Stimulated activated CD4-positive, alpha-beta T cell treated with anti-CD3 and anti-CD28 coated beads, Interleukin-4, amount 100 ng/mL, for 1 hour (primary cell): Measurements from ENCODE around the gene RPS6KA2.
A peak's percentile ranks its signal among the peaks of the same experiment; 100 is the strongest.

Experiments used
- DNase-seq: peaks from one replicate; pipeline ENCODE4 v3.0.0-alpha.2; 2020

Gene RPS6KA2

DNA sequence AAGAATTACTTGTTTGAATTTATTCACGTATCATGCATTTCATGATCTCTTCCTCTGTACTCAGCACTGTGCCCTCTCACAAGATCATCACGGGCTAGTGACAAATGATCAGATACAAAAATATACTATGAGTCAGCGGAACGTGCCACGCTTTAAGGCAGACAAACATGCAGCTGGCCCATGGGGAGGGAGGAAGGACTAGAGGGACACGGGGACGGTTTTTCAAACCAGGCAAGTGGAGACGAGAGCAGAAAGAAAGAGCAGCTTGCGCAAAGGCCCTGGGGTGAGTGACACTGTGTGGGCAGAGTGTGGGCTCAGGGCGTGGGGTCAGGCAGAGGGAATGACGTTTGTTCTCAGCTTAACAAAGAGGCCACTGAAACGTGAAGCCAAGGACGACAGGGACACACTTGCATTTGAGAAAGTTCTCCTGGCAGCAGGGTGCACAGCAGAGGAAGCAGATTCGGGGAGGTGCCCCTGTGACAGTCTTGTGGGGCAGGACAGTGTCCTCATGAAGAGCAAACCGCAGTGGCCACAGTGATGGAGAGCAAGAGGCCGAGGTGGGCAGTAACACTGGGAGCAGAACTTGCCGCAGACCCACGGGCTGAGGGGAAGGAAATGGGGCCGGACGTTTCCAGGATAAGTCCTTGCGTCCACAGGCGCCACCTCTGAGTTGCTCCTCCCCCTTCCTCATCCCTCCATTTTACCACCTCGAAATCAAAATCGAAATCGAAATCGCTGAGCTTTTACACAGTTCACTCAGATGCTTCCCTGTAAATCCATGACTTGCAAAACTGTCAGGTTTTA lies 6.9 kb upstream of the RPS6KA2 start:
- no peak for DNase-seq

DNA sequence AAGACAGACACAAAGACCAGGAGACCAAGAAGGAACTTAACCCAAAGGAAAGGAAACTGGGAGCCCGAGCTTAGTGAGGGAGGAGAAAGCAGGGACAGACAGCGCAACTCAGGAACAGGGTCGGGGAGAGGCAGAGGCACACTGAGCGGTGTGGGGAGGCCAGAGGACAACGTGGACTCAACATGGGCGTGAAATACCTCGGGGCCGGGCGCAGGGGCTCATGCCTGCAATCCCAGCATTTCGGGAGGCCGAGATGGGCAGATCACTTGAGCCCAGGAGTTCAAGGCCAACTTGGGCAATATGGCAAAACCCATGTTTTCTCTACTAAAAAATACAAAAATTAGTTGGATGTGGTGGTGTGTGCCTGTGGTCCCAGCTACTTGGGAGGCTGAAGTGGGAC lies 5.7 kb upstream of the RPS6KA2 start:
- DNase-seq: no peak

DNA sequence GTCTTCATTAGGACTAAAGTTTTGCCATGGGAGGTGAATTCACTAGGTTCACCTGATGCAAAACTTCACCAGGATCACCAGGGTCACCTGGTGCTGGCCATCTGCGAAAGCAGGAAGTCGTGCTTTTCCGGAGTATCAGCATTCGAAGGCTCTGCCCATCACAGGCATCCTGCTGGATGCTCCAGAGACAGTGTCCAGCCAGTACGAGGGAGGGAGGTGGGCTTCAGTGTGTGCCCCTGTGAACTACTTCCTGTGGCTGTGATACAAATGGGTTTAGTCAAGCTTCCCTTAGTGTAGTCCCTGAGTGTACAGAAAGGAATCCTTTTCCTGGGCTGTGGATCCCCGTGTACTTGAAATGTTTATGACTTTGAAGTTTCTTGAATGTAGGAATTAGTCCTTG lies 3.4 kb upstream of the RPS6KA2 start:
- DNase-seq: no peak

DNA sequence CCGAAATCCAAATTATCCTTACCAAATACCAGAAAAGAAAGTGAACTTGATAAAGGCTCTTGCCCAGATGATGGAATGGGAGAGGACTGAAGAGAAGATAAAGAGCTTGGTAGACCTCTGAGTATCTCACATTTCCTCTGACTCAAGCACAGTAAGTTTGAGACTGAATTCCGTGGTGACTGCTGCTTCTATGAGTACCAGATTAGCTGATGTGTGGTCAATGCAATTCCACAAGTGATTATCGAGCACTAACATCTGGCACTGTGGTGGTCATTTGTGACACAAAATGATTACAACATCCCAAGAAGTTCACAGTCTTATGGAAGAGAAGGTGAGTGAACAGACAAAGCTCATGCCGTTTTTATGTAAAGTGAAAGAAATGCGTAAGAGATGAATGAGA lies 2.6 kb upstream of the RPS6KA2 start:
- no peak for DNase-seq

DNA sequence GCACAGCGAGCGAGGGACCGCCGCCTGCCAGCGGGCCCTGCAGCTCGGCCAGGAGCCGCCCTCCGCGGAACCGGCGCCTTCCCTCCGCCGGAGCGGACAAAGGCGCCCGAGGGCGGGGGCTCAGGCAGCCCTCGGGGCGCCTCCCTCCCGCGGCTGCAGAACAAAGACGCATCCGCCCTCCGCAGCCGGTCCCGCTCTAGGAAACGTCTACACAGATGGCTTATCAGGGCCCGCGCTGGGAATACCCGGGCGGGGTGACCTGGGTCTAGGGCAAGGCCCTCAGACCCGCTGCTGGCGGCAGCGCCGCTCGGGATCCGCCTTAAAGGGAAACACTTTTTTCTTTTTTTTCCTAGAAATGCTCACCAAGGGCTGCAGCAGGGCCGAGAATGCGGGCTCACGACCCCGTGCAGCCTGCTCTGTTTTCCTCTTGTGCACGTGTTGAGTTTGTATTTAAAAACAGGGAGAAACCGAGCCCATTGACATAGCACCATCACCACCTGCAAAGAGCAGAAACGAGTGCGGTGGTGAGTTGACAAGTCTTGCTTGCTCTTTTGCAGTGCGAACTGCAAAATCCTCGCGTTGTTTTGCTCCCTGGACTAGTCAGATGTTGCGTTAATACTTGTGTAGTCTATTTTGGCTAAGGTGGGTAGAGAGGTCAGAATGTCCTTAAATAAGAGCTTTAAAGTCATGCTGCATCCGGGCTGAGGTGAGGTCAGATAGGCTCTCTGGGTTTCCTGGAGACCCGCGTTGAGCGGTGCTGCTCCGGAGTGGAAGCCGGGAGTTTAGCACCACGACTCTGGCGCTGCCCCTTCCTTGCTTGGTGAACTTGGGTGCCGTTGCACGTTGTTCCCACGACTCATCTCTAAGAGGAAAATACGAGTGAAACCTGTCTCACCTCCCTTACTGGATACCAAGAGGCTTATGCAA lies 1.1 kb upstream of the RPS6KA2 start:
- peak; percentile 56 for DNase-seq

DNA sequence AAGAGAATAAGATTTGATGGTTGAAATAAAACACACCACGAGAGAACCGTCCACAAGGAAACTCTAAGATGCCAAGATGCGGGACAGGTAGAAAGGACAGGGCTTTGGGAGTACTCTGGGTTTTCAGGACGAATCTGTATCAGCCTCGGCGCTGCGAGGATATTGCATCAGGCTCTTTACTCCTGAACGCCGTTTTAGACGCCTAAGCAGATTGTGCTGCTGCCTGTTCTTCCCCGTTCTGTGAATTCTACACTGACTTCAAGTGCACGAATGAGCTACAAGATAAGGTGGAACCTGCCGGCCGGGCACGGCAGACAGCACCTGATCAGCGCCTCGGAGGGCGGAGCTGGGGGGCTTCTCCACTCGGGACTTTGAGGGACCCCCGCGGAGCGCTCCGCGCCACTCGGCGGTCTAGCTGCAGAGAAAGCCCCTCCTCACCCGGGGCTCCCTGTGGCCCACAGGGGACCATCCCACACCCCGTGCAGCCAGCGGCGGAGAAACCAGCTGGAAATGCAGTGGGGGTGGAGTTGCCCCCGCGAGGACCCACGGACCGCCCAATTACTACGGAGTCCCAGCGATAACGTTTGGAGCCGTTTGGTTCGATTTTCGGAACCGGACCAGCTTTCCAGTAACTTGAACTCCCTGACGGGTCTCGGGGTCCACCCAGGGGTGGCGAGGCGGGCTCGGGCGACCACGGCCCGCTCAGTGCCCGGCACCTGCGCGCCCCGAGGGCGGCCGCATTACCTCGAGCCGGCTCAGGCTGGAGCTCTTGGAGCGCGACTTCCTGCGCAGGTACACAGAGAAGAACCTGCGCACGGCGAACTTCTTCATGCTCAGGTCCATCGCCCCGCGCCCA lies 646 bp downstream of the RPS6KA2 start:
- DNase-seq: peak; percentile 22

DNA sequence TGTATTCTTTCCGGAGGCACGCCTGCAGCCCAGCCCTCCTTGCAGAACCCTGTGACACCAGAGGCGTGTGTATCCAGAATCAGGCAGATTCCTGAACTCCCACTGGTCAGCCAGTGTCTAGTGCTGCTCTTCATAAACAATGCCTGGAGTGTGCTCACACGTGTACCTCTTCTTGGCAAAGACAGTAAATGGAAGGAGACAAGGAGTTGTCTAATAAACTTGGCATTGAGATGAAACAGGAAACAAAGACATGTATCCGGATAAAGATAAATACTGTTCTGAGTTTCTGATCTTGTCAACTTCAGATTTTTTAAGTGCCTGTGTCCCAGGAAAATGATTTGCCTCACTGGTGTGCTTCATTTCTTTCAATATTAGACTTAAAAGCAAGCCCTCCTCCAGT lies 1.7 kb downstream of the RPS6KA2 start:
- no peak for DNase-seq

DNA sequence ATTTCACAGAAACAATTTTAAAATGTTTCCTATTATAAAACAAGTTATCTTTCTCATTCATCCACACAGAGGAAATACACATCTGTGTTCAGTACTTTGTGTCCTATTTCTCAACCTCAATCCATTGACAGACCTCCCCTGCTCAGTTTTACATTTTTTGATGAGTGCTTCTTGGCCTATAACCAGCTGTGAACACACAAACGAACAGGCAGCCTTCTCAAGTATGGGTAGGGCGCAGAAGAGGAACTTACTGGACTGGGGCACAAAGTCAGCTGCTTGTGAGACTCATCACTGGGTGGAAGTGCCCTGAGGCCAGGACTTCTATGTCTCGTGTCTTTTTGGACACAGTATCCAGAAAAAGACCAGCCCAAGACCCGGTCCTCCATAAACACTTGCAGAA lies 2.8 kb downstream of the RPS6KA2 start:
- no peak for DNase-seq

DNA sequence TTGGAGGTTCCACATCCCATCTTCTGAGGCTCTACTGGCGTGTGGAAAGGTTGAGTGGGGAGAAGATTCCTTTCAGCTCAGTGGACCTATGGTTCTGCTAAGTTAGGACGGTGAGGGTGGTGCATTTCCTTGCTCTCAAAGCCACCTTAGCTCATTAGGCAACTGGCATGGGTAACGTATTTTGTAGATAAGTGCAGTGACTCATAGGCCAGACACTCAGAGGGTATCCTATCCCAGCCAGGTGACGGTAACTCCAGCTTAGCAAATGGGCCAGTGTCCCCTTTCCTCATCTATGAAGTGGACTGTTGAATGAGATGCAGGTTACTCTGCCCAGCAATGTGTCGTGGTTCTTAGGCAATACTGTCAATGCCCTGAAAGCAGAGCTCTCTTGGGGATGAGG lies 3.7 kb downstream of the RPS6KA2 start:
- DNase-seq: no peak

DNA sequence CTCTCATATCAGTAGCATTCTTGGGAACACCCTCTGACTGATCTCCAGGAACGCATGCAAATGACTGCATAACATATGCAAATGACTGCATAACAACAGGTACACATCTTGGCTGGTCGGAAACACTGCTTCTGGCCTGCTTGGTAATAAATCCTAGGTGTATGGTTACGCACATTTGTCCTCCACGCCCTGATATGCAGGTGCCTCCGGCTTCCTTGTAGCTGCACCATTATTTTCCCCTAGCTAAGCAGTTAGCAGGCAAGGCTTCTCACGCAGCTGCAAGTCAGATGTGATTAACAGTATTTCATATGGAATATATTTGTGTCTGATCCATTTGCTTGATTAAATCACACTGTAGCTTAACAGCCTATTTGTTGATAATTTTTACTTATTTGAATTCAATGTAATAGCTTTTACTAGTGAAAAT lies 5.9 kb downstream of the RPS6KA2 start:
- DNase-seq: no peak

DNA sequence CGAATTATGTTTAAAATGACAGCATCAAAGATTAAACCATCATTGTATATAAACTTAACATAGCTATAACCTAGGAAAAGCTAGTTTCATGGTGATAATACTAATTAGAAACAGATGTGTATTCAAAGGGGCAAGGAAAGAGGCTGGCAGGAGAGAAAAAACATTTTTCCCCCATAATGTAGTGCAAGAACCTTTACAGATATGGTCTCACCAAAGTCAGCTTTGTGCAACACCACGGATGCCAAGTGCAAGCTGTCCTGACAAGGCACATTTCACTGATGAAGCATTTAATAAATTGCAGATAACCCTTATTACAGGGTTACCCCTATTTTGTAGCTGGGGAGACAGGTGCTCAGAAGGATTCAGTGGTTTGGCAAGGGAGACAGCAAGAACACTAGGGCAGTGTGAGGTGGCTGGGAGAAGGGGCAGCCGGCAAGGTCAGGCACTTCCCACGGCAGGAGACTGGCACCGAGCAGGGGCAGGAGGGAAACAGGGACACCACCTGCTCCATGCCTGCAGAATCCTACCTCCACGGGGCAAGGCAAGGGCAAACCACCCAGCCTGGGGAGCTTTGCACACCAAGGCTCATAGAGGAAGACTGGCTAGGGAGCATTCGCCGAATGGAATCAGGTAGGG lies 6.5 kb downstream of the RPS6KA2 start:
- DNase-seq: no peak

DNA sequence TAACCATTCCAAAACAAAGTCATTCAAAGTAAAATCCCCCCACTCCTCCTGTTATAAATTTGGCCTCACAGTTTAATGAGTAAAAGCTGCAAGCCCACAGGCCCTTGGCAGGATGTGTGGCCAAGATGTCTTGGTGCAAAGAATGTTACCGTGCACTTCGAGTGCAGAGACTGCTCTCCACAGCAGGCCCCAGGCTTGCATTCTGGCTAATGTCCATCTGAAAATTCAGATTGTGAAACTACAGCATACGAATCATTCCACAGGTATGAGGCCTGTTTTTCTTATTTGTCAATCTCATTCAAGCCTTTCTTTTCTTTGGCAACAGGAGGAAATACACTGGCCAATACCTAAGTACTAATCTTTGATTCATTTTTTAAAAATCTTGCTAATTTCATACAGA lies 7.1 kb downstream of the RPS6KA2 start:
- no peak for DNase-seq

DNA sequence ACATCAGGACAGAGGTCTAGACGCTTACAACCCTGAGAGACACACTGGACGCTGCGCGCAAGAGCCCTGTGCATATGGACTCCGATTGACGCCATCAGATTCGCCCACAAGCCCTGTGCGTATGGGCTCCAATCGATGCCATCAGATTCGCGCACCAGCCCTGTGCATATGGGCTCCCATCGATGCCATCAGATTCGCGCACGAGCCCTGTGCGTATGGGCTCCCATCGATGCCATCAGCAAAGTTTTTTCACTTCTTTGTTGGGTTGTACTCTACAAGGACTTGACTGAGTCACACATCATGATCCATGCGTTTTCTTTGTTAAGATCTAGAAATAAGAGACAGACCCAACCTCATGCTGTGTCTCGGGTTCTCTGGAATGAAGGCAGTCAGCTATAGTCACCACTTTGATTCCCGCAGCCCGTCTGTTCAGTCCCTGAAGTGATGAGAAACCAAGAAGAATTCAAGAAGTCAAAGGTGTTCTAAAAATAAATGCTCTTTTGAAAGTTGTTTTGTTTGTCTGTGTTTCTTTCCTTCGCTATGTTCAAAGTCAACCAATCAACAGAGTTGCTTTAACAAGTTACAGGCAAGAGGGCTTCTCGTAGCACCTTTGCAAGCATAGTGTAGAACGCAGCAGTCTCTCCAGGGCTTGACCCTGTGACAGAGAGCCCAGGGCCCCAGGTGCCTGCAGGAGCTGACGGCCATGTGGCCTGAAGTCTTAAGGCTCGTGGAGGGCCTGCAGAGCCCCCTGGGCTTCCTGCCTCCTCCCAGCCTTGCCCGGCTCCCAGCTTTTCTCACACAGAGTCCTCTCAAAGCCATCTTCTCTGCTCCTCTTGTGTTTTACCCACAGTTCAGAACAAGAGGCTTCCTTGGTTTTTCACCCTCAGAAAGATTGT lies 7.9 kb downstream of the RPS6KA2 start:
- DNase-seq: no peak

DNA sequence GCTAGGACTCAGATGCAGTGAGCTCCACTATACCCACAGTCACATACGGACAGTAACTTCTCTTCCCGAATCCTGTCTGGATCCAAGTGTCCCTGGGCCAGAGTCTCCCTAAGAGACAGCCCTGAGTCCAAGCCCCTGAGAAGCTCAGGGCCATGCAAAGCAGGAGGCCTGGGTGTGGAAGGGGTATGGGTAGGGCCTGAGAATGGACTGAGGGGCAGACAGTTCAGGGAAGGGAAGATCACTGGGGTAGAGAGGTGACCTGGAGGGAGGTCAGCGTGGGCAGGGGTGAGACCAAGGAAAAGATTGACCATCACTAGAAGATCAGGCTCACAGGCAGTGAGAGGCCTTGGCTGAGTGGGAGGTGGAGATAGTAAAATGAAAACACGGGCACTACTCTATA lies 8.8 kb downstream of the RPS6KA2 start:
- no peak for DNase-seq

DNA sequence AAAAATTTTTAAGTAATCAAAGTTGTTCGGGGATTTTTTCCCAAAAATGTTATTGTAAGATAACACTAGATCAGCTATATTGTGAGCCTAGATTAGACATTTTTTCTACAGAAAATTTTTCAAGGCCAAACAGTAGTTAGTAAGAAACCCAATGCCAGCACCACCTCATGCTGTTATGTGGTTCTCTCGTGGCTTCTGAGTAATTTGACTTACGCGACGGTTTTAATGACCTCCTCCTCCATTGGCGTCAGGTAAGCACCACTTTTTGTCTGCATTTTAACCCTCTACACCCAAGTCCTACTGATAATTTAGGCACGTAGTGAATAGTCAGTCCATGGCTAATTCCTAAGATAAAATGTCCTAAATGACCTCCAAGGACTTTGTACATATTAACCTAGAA lies 9.7 kb downstream of the RPS6KA2 start:
- DNase-seq: no peak

DNA sequence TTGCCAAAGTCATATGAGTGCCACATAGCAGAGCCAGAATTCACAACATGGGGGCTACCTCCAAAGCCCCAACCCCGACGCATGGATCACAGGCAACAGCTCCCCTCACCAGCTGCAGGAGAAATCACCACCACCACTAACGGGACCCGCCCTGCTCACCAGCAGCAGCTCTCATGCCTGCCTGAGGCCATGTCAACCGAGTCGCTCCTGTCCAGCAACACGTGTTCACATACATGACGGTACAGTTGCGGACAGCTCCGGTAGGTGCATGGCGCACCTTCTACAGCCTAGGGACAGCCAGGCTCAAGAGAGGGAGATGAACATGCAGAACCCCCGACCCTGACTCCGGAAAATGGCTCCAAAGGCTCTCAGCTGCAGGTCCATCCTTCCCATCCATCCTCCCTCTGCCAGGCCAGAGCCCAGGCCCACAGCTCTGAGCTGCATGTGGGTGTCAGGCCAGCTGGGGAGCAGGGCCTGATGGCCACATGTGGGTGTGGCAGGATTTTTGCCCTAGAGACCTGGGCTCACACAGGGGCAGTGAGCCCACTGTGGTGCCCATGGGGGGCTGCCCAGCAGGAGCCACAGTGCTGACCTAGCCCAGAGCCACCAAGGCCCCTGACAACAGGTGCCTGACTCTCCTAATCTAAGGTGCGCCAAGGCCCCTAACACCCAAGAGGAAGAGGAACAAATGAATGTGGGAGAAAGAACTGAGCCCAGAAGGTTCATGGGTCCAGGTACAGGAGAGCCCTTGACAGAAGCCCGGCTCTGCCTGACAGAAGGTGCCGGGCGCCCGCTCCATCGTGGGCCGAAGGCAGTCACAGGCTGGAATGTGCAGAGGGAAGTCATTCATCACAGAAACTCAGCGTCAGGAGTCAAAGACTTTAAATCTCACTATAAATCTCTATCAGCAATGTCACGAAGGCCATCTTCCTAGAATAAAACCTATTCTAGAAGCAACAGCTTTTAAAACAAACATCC lies 10.5 kb downstream of the RPS6KA2 start:
- DNase-seq: no peak

DNA sequence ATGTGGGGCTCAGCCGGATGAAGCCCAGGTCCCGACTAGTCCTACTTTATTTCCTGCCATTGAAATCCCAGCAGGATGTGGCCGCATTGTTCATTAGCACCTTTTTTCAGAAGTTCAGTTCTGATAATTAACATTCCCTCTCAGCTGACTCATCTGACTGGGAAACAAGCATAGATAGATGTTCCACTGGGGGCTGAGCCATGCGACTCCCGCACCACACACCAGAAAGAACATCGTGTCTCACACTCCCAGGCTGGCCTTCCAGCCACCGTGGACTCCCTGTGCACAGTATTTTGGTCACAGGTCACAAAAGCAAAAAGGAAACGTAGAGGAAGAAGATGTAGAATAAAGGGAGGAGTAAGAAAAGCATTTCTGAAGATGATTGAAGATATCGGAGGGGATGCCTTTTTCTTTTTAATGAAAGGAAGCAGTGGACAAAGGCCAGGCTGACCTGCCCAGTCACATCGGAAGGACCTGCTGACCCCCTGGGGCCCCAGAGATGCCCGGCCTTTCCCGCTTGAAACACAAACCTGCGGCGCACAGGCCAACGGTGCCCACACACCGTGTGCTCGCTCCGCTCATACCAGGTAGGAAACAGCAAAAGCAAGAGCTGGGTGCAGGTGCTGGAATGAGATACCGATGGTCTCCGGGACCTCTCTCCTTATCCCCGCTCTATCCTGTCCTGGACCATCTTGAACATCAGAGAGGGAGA lies 11.8 kb downstream of the RPS6KA2 start:
- DNase-seq: no peak

DNA sequence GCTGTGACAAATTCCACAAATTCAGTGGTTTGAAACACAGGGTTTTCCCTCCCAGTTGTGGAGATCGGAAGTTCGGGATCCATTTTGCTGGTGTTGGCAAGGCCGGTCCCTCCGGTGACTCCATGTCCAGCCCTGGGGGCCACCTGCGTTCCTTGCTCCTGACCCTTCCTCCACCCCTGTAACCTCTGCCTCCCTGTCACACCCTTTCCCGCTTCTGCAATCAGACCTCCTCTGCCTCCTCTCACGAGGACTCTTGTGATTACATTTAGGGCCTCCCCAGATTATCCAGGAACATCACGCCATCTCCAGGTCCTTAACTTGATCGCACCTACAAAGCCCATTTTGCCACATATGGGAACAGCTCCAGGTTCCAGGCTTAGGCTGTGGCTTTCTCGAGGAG lies 12.5 kb downstream of the RPS6KA2 start:
- no peak for DNase-seq

DNA sequence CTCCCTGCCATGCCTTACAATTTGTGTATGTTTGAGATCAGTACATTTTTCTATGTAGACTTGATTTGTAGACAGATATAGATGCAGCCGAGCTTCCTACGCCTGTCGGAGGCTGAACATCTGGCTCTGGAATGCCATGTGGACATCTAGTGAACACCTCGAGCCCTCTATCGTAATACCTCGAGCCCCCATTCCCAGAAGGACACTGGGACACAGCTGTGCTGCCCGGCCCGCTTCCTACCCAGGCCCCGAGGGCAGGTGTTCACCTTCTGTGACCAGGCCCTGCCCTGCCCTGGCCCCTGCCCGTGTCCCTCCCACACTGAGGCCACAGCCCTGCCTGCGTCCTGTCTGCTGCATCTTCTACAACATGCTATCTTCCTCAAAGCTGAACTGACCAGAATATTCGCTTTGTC lies 12.9 kb downstream of the RPS6KA2 start:
- no peak for DNase-seq

DNA sequence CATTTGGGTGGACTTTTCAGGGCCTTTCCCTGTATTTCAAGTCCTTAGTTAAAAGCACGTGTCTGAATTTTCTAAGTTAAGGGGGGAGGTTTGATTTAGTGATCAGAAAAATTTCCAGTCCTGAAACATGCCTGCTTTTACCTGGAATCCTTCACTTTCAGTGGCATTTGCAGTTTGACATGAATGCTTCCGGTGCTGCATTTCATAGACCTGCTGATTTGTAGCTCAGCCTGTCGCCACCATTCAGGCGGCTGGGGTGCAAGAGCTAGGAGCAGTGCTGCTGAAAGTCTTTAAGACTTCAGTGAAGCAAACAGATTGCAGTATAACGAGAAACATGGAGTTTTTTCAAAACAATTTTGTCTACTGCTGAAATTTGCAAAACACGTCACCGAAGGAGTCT lies 14.0 kb downstream of the RPS6KA2 start:
- DNase-seq: no peak
